GM23248 (cell line): ENCODE data around the gene SHH.

Experiments
- EZH2 ChIP-seq: fragments of 200-600 bp; sonication (generic); IDR thresholded peaks from 2 replicates; pipeline ENCODE4 v1.6.1; 2018; ENCODE audit warnings: antibody characterized with exemption, mild to moderate bottlenecking; ENCODE audit not compliant: insufficient read depth, poor library complexity, severe bottlenecking
- EZH2phosphoT487 ChIP-seq: fragments of 200-600 bp; sonication (generic); IDR thresholded peaks from 2 replicates; pipeline ENCODE4 v1.6.1; 2018; ENCODE audit warnings: antibody characterized with exemption, moderate library complexity, mild to moderate bottlenecking, low read depth; ENCODE audit not compliant: insufficient read depth

DNA sequence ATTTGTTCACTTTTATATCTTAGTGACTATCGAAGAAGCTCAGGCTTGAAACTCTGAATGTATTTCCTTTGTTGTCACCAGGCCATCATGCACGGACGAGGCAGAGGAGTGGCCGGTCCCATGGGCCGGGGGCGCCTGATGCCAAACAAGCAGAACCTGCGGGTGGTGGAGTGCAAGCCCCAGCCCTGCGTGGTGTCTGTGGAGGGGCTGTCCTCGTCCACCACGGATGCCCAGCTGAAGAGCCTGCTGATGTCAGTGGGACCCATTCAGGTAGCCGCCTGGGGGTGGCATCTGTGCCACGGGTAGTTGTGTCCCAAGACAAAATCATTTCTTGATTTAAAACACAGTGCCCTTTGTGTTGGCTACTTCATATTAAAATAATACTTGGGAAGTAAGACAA lies 45.9 kb downstream of the SHH start:
- TF ChIP-seq EZH2 = no peak
- no peak for TF ChIP-seq EZH2phosphoT487
